SK-N-MC (cell line): Measurements from ENCODE around the gene PCMT1.

Experiments used
- EZH2 ChIP-seq: fragments of 200-600 bp; sonication (generic); IDR thresholded peaks from one replicate; pipeline ENCODE4 v1.6.1; 2017; ENCODE audit warnings: antibody characterized with exemption
- POLR2AphosphoS5 ChIP-seq: IDR thresholded peaks from 2 replicates; pipeline ENCODE4 v1.6.1; 2012; ENCODE audit warnings: mild to moderate bottlenecking, low read depth, low read length, borderline replicate concordance

- TF ChIP-seq POLR2AphosphoS5 (no peak), EZH2 (no peak)
Measured at GRCh38 chr6:149733089-149733720, 16.3 kb upstream of the PCMT1 start.
